Endometrium (tissue), 2 donors: ENCODE measurements around the gene DPAGT1.

Source experiments
- FAIRE-seq: peaks from 2 replicates; lab custom pipeline; 2012; peaks lifted over from hg19 to GRCh38; lab: Jason Lieb, UNC
- donor health status: control.
- donor health status: control.

The DPAGT1 gene

GRCh38 chr11:119057000-119057769 lies 44.5 kb downstream of the DPAGT1 start, which contains the start of gene HYOU1:
Gene HYOU1 (minus strand): TSS chr11:119057205. CDS start chr11:119056160, 1,045 bp downstream.
- FAIRE-seq = no peak

- no peak for FAIRE-seq
Measured at GRCh38 chr11:119056421-119056999, 45.1 kb downstream of the DPAGT1 start.

- no peak for FAIRE-seq
Measured at GRCh38 chr11:119055901-119056300, 45.8 kb downstream of the DPAGT1 start.

GRCh38 chr11:119054418-119054817 lies 47.2 kb downstream of the DPAGT1 start:
- no peak for FAIRE-seq

GRCh38 chr11:119052163-119052814 lies 49.4 kb downstream of the DPAGT1 start:
- no peak for FAIRE-seq

GRCh38 chr11:119051440-119052162 lies 50.1 kb downstream of the DPAGT1 start:
- no peak for FAIRE-seq

- FAIRE-seq = no peak
Measured at GRCh38 chr11:119049081-119049480, 52.6 kb downstream of the DPAGT1 start.

- FAIRE-seq = no peak
Measured at GRCh38 chr11:119048644-119049043, 53.0 kb downstream of the DPAGT1 start.

- no peak for FAIRE-seq
Measured at GRCh38 chr11:119047205-119047604, 54.4 kb downstream of the DPAGT1 start.
